ENCODE data around the gene CYFIP1. TPM values are rescaled to one million over a fixed set of nuclear protein-coding genes. Genes with fewer than 3 reads are reported as not detected.

Gene CYFIP1
- total and polyA plus RNA-seq, 11 donors: 7.6 to 111 (median 32.8) TPM

- Histone ChIP-seq H3K36me3 (peaks cover 0 to 16% (median 11%) of the 10 kb centered on the region in 9 donors), H3K4me3 (peak overlapping the region in 6 of 12 donors; percentile 7 to 30 (median 24)), H3K27ac (peak overlapping the region in 11 of 12 donors; percentile 3 to 80 (median 61)), H3K27me3 (no peaks in the 10 kb centered on the region), H3K9me3 (no peaks in the 10 kb centered on the region), H3K4me1 (peaks cover 14 to 82% (median 64%) of the 10 kb centered on the region in 12 donors)
- 58 to 77% (median 63%) methylated on average over 22 to 25 of the region's 25 CpGs for WGBS, 4 donors
- ATAC-seq (no peak), DNase-seq (no peak)
- intact Hi-C loops (cut with DNase I): no loop called here
- TF ChIP-seq CTCF (IDR thresholded peaks at IDR 0.05): no peak
- no peak for TF ChIP-seq POLR2A (IDR thresholded peaks at IDR 0.05)
These were observed 29.7 kb downstream of the CYFIP1 start for GRCh38 chr15:22950256-22950990.

DNA sequence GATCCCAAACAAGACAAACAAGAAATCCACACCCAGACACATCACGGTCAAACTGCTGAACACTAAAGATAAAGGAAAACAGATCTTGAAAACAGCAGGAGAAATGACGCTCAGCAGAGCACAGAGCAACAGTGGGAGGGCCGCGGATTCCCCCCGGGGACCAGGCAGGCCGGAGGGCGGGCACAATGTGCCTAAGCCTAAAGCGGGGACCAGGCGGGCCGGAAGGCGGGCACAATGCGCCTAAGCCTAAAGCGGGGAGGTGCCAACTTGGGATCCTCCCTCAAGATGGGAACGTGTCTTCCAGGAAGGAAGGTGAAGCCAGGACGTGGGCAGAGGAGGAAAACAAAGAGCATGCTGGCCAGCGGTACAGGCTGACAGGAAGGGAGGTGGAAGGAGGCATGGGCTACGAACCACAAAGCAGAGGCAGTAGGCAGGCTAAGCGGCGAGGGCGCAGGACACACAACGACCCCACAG lies 31.1 kb downstream of the CYFIP1 start:
- peaks cover 10 to 72% (median 51%) of the 10 kb centered on the region in 12 donors for H3K4me1 ChIP-seq

DNA sequence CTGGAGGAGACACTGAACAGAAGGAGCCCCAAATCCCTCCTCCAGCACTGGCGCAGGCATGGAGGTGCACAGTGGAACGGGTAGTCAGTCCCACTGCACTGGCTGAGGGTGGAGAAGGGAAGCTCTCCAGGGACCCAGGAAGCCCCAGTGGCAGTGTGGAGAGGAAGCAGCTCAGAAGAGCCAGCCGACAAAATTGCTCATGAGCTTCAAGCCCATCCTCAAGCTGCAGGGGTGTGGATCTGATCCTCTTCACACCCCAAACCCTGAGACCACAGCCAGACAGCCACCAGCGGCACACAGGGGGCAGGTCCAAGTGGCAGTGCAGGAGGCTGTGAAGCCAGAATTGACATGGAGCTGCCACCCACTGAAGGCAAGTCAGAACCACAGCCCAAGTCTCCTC lies 32.1 kb downstream of the CYFIP1 start:
- DNase-seq (peak in 1 of 5 donors; percentile 49), ATAC-seq (peak in 1 of 4 donors; percentile 11)
- intact Hi-C loops (cut with DNase I): loop anchor here in 4 of 10 donors (2.0 to 5.0 kb wide), 3 partner anchors 31 to 34 kb away; partner anchors contain the start of gene CYFIP1 (in 3 of the 4)
- Histone ChIP-seq H3K4me1 (peaks cover 10 to 63% (median 46%) of the 10 kb centered on the region in 12 donors), H3K36me3 (peaks cover 2 to 40% (median 34%) of the 10 kb centered on the region in 9 donors), H3K27ac (peak overlapping the region in 10 of 12 donors; percentile 40 to 80 (median 67)), H3K4me3 (peak overlapping the region in 1 of 12 donors; percentile 22), H3K9me3 (no peaks in the 10 kb centered on the region), H3K27me3 (no peaks in the 10 kb centered on the region)
- TF ChIP-seq POLR2A (IDR thresholded peaks at IDR 0.05): no peak
- TF ChIP-seq CTCF (IDR thresholded peaks at IDR 0.05): no peak
- WGBS, 4 donors: 60 to 70% (median 64%) methylated on average over 2 to 4 of the region's 4 CpGs

More for the DNA sequence above, 31.1 kb downstream of the CYFIP1 start:
- peak overlapping the region in 11 of 12 donors; percentile 40 to 80 (median 65) for H3K27ac ChIP-seq
- intact Hi-C loops (cut with DNase I): loop anchor here in 4 of 10 donors (2.0 to 5.0 kb wide), 3 partner anchors 30 to 33 kb away; partner anchors contain the start of gene CYFIP1 (in 3 of the 4)
- peak overlapping the region in 8 of 12 donors; percentile 7 to 46 (median 26) for H3K4me3 ChIP-seq
- H3K27me3 ChIP-seq: no peaks in the 10 kb centered on the region
- WGBS, 4 donors: 30 to 40% (median 34%) methylated on average over 20 to 21 of the region's 21 CpGs
- TF ChIP-seq CTCF (IDR thresholded peaks at IDR 0.05): no peak
- DNase-seq (peak; percentile 72 to 89 (median 81)), ATAC-seq (peak; percentile 67 to 91 (median 84))
- H3K36me3 ChIP-seq: peaks cover 0 to 29% (median 23%) of the 10 kb centered on the region in 9 donors
- no peaks in the 10 kb centered on the region for H3K9me3 ChIP-seq

Measured in heart left ventricle (tissue), 16 donors.